Hindlimb muscle (tissue), 1 donor: ENCODE results near the gene BCL2L1. TPM values are rescaled to one million over a fixed set of nuclear protein-coding genes. Genes with fewer than 3 reads are reported as not detected.
"Not testable (repeated sequence)": the region's sequence is repeated elsewhere in the genome, so short reads cannot be mapped to it uniquely, and the experiment has no call there.

Experiments used
- DNase-seq: peaks from one replicate; pipeline ENCODE4 v3.0.0-alpha.2; 2013
- polyA plus RNA-seq: library from polyadenylated mRNA; unstranded; fragments of 120-200 nt; gene quantifications from one replicate; pipeline ENCODE4 v1.2.1, GENCODE V29; 2013; ENCODE audit not compliant: insufficient read length

Gene BCL2L1
- polyA plus RNA-seq, 1 donor = 28.1 TPM

GRCh38 chr20:31673943-31674463 lies 48.7 kb downstream of the BCL2L1 start:
- DNase-seq = no peak

- no peak for DNase-seq
Observed at GRCh38 chr20:31673435-31673834, 49.2 kb downstream of the BCL2L1 start.

GRCh38 chr20:31671324-31671723 lies 51.3 kb downstream of the BCL2L1 start:
- no peak for DNase-seq

DNA sequence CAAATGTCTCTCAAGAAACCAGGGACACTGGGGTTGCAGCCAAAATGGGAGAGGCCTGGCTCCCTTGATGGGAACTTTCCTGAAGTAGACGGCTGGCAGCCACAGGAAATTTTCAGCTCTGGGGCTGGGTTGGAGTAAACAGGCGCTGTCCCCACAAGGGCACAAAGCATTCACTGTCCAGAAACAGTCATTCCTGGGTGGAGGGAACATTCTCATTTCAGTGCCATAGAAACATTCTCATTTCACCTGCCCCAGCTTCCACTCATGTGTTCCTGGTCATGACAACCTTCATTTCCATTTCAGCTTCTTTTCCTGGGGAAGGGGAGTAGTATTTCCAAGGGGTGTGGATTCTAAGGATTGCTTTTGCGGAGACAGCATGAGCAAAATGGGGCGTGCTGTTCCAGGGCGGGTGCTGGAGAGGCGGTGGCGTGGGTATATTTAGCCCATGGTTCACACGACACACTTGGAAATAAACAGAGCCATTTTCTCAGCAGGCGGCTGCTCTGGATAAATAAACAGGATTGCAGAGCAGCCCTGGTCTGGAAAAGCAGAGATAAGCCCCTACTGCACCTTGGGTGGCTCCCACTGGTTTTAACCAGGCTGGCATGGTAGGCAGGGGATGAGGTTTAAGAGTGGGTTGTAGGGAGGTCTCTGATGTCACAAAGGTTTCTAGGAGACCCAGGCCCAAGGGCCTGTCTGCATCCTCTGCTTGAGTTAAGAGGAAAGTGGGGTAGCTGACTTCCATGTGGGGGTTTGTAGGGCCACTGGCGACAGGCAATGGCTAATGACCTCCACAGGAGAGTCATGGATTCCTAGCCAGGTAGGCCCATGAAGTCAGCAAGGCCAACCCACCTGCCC lies 52.1 kb downstream of the BCL2L1 start:
- DNase-seq = no peak

DNA sequence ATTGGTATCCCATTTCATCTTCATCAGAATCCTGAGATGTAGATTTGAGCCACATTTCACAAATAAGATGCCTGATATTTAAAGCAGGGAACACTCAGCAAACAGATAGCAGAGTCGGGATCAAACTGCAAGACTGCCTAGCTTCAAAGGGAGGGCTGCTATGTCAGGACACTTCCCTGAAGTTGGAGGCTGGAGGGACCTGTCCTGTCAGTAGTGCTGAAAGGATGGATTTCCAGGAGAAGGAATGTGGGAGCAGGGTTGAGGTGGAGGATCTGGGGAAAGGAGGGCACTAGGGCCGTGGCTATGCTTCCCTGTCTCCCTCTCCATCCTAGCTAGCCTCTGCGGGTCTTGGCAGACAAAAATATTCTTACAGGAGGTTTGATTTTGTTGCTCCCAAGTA lies 52.8 kb downstream of the BCL2L1 start:
- no peak for DNase-seq

DNA sequence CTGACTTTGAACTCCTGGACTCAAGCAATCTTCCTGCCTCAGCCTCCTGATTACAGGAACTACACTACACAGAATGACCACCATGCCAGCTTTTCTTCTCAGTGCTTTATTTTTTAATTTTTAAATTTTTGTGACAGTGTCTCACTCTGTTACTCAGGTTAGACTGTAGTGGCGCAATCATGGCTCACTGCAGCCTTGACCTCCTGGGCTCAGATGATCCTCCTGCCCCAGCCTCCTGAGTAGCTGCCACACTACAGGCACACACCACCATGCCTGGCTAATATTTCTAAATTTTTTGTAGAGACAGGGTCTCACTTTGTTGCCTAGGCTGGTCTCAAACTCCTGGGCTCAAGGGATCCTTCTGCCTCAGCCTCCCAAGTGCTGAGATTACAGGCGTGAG lies 53.7 kb downstream of the BCL2L1 start:
- not testable (repeated sequence) for DNase-seq

DNA sequence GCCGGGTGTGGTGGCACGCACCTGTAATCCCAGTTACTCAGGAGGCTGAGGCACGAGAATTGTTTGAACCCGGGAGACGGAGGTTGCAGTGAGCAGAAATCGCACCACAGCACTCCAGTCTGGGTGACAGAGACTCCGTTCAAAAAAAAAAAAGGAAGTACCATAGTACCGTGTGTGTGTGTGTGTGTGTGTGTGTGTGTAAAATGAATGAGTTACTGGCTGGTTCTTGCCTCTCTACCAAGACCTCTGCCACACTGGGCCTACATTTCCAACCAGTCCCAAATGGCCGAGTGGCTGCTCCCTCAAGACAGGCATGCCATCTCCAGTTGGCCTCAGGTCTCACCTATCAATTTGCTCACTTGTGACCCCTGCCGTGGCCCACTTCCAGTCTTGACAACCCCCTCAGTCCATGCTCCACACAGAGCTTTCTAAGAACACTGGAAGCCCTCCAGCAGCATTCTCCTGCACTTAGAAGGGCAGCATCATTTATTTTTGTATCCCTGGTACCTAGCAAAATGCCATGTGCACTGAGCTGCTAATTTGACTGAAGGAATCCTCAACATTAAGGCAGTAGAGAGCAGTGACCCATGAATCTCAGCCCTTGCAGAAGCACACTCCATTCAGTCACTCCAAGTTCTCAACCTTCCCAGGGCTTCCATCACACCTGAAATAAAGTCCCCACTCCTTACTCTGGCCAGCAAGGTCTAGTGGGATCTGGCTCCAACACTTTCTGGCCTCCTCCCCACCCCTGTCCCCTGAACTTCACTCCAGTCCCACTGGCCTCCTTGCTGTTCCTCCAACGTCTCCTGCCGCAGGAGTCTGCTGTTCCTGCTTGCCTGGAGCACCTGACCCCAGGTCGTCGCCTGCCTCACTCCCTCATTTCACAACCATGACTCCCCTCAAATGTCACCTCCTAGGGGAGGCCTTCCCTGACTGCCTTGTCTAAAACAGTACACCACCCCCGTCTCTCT lies 55.1 kb downstream of the BCL2L1 start:
- DNase-seq = no peak

DNA sequence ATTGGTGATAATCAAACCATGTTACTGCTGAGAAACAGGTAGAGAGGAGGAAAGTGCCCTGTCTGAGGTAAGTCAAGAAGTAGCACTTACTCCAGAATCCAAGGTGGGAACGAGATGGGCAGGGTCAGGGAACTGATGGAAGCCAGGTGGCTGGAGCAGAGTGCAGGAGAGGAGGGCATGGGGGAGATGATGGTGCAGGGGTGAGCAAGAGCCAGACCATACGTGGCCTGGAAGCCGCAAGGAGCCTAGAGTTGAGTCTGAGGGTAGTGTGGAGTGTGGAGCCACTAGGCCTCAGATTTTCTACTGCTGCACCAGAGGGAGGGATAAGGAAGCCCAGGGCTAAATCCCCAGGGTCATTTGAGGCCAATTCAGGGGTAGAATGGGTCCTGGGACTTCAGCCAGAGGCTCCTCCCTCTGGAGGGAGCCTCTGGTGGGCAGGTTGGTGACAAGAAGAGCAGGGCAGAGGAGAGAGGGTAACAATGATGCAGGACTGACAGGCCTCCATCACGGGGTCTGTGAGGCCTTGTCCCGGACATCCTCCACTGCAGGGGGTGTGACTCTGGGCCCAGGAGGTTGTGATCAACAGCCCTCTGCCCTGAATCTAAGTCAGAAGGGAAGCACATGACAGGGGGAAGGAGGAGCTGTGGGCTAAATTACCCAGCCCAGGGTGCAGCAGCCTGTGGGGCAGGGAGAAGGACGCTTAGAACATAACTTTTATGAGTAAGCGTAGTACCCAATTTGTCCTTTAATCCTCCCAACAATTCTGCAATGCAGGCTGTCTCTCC lies 56.2 kb downstream of the BCL2L1 start:
- DNase-seq = no peak

DNA sequence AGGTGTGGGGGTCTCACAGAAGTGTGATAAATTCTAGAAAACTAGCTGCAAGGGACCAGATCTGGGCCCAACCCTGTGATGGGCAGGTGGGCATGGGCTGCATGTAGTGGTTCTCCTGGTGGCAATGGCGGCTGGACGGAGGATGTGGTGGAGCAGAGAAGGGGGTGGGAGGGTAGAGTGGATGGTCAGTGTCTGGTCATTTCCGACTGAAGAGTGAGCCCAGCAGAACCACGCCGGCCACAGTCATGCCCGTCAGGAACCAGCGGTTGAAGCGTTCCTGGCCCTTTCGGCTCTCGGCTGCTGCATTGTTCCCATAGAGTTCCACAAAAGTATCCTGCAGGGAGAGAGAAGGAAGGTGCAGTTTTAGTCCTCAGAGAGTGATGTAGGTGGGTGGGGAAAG lies 56.9 kb downstream of the BCL2L1 start:
- DNase-seq = no peak

GRCh38 chr20:31664696-31665354 lies 57.8 kb downstream of the BCL2L1 start:
- no peak for DNase-seq

- no peak for DNase-seq
Observed at GRCh38 chr20:31663838-31664695, 58.6 kb downstream of the BCL2L1 start.

GRCh38 chr20:31663524-31663837 lies 59.2 kb downstream of the BCL2L1 start:
- no peak for DNase-seq

GRCh38 chr20:31662372-31662854 lies 60.3 kb downstream of the BCL2L1 start:
- DNase-seq = no peak

- DNase-seq = peak; percentile 83
Observed at GRCh38 chr20:31661625-31662371, 60.9 kb downstream of the BCL2L1 start.

- no peak for DNase-seq
Observed at GRCh38 chr20:31654534-31654933, 68.1 kb downstream of the BCL2L1 start.

DNA sequence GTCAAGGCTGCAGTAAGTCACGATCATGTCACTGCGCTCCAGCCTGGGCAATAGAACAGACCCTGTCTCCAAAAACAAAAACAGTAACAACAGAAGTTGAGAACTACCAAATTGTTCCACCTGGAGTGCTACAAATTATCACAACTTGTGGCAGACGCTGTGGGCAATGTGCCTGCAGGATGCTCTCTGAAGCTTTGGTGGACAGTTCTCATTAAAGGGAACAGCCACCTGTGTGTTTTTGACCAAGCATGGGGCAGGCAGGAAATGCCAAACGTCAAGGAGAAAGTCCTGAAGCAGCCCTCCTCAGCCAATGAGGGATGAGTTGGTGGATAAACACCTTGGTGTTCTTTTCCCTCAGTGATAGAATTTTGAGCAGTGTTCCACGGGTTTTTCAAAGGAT lies 69.1 kb downstream of the BCL2L1 start:
- no peak for DNase-seq

GRCh38 chr20:31652917-31653396 lies 69.7 kb downstream of the BCL2L1 start:
- no peak for DNase-seq

DNA sequence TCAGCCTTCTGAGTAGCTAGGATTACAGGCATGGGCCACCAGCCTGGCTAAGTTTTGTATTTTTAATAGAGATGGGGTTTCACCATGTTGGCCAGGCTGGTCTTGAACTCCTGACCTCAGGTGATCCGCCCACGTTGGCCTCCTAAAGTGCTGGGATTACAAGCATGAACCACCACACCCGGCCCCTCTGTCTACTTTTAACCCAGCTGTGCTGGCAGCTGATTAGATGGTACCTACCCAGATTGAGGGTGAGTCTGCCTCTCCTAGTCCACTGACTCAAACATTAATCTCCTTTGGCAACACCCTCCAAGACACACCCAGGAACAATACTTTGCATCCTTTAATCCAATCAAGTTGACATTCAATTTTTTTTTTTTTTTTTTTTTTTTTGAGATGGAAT lies 74.6 kb downstream of the BCL2L1 start:
- DNase-seq = not testable (repeated sequence)

DNA sequence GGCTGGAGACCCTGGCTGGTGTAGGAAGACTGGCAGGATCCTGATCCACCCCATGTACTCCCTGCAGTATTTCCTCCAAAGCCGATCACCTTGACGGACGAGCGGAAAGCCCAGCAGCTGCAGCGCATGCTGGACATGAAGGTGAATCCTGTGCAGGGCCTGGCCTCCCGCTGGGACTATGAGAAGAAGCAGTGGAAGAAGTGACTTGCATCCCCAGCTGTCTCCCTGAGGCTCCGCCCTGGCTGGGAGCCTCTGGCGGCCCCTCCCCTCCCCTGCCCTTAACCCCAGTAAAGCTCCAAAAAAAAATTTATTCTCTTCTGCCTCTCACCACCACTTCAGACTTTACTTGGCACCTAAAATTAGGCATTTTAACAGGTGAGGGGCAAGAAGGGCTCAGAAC lies 78.0 kb downstream of the BCL2L1 start:
- no peak for DNase-seq

GRCh38 chr20:31643522-31643921 lies 79.1 kb downstream of the BCL2L1 start:
- no peak for DNase-seq
